SK-MEL-5 (cell line): ENCODE data around the gene HDAC4. TPM values are rescaled to one million over a fixed set of nuclear protein-coding genes. Genes with fewer than 3 reads are reported as not detected.
"Not testable (repeated sequence)": the region's sequence is repeated elsewhere in the genome, so short reads cannot be mapped to it uniquely, and the experiment has no call there.

Experiments
- DNase-seq: peaks from one replicate; pipeline ENCODE4 v3.0.0-alpha.2; 2016; ENCODE audit warnings: low read depth, low spot score
- in situ Hi-C: cut with HindIII; loops from 2 replicates; pipeline ENCODE4 v1.10.0; 2016; ENCODE audit warnings: low sequenced_read_pairs, high pct_unique_total_duplicates, low pct_unique_long_range_greater_than_20kb
- total RNA-seq: library from RNA; depleted of rRNA; stranded (reverse); fragments of >200 nt; shearing (Covaris generic); gene quantifications from 2 replicates; pipeline ENCODE4 v1.2.3, GENCODE V29; 2014

Gene HDAC4
- total RNA-seq, 1 experiment from 2014 or later, result 14.1 TPM

DNA sequence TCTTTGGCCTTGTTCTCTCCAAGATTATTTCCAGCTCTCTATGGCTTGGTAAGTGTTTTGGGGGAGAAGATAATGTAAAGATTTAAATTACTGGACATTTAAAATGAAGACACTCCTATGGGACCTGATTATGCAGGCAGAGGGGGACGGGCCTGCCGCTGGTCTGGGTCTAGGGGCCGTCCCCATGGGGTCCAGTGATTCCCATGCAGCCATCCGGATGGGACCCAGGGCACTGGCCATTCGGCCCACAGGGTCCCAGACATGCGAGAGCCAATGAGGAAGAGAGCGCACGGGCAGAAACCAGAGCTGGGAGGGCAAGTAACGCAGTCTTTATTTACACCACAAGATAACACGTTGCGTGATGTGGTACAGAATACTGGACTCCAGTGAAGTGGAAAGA is 353.0 kb downstream of the HDAC4 start:
- DNase-seq, result no peak
- in situ Hi-C loops, result no loop called here

DNA sequence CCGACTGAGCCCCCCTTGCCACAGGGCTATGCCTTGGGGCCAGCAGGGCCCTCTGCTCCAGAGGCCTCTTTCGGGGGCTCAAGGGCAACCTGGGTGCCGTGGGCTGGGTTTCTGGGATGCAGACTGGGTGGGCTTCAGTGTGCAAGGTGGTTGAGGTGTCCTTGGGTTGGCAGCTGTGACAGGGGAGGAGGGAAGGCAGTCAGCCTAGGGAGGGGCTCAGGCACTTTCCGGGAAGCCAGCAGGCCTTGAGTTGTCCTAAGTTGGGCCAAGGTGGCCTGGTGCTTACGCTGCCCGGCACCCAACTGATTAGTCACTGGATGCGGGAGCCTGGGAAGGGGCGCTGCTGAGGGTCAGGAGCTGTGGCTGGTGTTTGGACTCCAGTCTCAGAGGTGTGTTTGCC is 353.4 kb downstream of the HDAC4 start:
- in situ Hi-C loops, result no loop called here
- no peak for DNase-seq

DNA sequence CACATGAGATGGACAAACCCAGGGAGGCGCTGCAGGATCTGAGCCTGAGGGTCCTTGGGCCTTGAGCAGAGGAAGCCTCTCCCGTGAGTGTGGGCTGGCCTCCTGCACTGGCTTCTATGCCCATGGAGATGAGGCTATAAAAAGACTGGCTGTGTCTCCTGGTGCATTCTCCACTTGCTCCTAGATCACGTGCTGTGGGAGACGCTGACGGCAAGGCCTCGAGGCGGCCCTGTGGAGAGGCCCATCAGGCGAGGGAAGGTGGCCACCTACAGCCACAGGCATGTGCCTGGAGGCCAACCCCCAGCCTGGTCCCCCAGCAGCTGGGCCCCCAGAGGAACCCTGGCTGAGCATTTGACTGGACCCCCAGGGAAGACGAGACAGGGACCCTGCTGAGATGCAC is 354.0 kb downstream of the HDAC4 start:
- in situ Hi-C loops, result no loop called here
- no peak for DNase-seq

DNA sequence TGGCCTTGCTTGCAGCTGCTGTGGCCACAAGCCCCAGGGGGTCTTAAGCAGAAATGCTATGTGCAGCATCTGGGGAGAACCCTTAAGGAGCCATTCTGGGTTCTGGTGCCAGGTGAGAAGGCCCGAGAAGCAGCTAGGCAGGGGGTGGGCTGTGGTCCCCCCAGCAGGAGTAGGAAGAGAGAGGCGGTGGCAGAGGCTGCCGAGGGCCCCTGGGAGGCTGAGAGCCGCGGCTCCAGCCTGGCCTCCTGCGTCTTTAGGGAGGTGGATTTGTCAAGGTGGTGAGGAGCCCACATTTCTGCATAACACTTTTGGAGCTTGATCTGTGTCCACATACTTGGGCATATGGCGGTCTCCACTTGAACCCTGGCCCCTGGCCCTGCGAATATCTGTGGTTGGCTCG is 356.5 kb downstream of the HDAC4 start:
- no peak for DNase-seq
- in situ Hi-C loops, result no loop called here

DNA sequence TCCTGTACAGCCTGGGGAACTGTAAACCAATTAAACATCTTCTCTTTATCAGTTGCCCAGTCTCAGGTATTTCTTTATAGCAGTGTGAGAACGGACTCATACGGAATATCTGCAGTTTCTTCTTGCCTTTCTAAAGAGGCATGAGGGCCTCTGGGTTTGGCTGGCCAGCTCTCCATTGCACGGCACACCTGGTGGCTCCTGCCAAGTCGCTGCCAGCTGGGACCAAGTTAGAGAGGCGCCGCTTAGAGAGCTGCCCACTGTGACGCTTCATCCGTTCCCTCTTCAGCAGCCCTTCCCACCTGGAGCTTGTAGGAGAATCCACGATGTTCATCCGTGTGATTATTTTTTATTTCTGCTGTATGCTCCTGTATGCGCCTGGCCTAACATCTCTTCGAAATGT is 357.5 kb downstream of the HDAC4 start:
- DNase-seq, result no peak
- in situ Hi-C loops, result no loop called here

DNA sequence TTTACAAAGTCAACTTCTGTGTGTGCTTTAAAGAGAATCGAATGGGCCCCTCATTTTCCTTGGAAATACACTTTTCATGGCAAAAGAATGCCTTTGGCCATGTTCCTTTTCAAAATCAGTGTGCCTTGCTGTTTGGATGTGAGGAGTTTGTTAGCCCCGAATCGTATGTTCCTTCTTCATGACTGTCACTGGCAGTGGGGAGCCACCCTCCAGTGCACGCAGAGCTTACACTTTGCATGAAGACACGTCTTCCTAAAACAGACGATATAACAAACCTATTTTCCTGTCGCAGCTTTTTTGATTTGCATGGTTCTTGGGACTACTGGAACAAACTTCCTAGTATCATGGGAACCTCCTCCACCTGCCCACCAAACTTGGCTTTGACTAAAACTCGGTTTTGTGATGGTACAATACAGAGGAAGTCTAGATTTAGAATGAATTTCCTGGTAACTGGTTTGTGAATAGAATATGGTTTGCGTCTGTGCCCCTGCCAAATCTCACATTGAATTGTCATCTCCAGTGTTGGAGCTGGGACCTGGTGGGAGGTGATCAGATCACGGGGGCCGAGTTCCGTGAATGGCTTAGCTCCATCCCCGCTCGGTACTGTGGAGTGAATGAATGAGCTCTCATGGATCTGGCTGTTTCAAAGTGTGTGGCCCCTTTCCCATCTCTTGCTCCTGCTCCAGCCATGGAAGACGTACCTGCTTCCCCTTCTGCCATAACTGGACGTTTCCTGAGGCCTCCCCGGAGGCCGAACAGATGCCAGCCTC is 358.1 kb downstream of the HDAC4 start:
- in situ Hi-C loops, result no loop called here
- no peak for DNase-seq

DNA sequence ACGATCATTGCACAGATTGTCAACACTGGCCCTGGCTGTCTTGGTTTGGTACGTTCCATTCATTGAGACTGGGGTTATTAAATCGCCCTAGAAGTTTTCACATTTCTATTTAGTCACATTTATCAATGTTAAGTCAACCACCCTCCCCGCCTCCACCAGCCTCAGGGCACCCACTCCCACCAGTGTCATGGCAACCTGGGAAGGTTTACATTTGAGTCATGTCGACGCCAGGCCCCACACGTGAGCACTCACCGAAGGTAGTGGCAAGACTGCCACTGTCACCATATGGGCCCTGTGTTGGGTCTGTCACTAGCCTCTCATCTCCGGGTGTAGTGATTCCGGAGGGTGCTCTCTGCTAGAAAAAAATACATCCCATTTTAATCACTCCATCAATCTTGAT is 358.8 kb downstream of the HDAC4 start:
- DNase-seq, result no peak
- in situ Hi-C loops, result no loop called here

DNA sequence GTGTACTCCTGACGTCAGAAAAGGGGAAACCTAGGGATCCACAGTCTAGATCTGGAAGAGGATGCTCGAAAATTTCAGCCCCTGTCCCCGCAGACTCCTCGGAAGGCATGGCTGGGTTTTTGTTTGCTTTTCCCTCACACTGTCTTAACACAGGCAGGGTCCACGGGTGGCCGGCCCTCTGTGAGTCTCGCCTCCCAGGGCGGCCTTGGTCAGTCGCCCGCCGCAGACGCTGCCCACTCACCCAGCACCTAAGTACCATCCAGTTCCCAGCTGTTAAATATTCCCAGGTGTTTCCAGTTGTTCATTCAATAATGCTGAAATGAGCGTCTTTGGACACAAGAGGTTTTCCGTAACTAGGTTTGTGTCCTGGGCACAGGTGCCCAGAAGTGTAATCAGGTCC is 359.8 kb downstream of the HDAC4 start:
- DNase-seq, result no peak
- in situ Hi-C loops, result no loop called here

DNA sequence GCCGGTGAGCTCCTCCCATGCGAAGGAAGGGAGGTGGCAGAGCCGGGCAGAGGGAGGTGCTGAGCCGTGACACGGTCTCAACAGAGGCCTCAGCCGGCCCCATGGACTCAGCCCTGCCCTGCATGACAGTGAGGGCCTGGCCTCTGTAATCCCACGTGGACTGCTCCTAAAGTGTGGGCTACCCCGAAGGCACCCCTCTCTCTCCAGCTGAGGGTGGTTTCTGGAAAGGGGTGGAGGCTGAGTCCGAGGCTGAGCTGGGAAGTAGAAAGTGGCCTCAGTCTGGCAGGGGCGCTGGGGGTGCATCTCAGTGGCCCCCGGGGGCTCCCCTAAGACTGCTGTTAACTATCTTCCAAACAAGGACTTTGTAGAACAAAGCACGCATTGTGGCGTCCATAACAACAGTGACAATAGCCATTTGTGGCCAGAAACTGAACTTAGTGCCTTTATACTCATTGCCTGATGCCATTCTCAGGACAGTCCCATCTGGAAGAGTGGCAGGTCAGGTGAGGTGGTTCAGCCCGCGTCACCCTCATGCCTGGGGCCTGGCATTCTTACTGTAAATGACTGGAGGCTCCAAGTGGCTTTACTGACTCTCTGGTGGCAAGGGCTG is 360.6 kb downstream of the HDAC4 start:
- in situ Hi-C loops, result no loop called here
- peak; percentile 20 for DNase-seq

DNA sequence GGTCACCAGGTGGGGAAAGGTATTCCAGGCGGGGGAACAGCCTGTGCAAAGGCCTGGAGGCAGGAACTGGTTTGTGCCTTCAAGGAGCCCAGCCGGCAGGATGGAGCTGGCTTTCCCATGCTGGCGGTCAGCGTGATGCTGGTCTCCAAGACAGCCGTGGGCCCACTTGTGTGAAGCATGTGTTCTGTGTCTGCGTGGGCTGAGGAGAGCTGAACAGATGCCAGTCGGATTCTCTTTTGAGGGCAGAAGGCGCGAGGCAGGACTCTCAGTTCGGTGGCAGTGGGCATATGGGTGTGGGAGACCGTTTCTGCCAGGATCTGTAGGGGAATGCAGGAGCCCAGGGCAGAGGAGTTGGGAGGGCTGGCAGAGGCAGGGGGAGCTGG is 361.4 kb downstream of the HDAC4 start:
- in situ Hi-C loops, result no loop called here
- no peak for DNase-seq

DNA sequence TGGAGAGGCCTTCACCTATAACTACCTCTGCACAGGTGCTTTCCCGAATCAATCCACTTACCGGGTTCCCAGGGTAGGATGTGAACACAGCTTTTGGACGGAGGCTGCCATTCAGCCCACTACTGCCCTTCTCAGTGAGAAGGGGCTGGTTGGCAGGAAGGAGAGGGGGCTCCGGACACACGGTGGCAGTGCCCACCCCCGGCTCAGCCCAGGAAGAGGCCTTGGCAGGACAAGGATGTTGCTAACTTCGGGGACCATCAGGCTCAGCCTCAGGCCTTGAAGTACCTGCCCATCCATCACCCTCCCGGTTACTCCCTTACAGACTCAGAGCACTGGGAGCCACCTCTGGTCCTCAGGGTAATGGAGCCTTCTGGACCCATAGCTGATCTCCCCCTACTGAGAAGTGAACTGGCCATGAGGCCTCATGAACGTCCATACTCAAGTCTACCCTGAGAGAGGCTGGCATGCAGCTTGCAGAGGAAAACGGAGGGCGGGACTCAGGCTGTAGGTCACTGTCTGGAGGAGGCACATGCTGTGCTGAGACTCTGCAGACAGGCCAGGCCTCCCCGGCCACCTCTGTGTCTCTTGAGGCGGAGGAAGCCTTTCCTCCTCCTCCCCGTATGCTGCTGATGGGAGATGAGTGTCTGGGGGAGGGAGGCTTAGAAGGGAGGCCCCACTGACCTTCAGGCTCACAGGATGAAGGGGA is 361.9 kb downstream of the HDAC4 start:
- in situ Hi-C loops, result no loop called here
- DNase-seq, result no peak

DNA sequence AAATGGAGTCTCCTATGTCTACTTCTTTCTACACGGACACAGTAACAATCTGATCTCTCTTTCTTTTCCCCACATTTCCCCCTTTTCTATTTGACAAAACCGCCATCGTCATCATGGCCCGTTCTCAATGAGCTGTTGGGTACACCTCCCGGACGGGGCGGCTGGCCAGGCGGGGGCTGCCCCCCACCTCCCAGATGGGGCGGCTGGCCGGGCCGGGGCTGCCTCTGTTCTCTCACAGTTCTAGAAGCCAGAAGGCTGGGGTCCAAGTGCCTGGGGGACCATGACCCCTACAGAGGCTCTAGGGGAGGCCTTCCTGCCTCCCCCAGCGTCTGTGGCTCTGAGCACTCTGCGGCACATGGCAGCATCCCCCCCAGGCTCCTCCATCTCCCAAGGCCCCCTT is 362.5 kb downstream of the HDAC4 start:
- in situ Hi-C loops, result not testable (repeated sequence)

DNA sequence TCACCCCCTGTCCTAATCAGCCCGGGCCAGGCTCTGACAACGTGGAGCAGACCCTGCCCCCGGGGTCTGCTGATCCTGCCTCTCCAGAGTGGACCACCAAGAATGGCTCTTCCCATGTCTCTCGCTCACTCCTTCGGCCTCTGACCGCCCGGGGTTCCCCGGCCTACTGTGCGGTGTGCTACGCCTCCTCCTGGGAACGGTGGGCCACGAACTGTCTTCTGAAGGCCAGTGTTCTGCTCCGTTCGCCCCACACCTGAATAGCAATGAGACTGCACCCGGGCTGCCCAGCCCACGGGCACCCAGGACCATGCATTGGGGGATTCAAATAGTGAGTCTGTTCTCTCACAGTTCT is 363.3 kb downstream of the HDAC4 start:
- DNase-seq, result no peak
- in situ Hi-C loops, result no loop called here

More for the DNA sequence above, 362.5 kb downstream of the HDAC4 start:
- DNase-seq, result not testable (repeated sequence)

DNA sequence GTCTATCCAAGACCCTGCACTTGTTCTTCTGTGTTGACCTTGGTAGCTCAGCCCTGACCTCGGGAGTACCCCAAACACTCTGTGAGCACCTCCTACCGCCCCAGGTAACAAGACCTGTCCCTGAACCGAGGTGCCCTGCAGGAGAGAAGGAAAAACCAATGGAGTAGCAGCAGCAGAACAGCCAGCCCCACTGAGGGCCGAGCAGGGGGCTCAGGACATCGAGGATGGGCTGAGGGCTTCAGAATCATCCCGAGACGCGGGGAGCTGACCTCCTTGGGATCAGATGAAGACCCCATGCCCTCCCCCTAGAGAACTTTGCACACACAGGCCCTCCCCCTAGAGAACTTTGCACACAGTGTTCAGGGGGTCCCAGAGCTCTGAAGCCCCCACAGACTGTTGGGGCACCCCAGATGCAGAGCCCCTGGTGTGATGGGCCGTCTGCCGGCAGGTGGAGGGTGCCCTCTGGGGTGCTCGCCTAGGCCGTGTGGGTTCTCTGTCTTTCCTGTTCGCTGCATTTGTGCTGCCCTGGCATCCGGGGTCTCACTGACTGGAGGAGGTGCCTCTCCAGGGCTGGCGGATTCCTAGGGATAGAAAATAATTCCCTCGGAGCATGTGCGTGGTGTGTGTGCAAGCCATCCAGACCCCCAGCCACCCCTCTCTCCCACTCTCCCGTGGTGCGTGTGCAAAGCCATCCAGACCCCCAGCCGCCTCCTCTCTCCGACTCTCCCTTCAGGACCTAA is 363.8 kb downstream of the HDAC4 start:
- no peak for DNase-seq
- in situ Hi-C loops, result no loop called here

DNA sequence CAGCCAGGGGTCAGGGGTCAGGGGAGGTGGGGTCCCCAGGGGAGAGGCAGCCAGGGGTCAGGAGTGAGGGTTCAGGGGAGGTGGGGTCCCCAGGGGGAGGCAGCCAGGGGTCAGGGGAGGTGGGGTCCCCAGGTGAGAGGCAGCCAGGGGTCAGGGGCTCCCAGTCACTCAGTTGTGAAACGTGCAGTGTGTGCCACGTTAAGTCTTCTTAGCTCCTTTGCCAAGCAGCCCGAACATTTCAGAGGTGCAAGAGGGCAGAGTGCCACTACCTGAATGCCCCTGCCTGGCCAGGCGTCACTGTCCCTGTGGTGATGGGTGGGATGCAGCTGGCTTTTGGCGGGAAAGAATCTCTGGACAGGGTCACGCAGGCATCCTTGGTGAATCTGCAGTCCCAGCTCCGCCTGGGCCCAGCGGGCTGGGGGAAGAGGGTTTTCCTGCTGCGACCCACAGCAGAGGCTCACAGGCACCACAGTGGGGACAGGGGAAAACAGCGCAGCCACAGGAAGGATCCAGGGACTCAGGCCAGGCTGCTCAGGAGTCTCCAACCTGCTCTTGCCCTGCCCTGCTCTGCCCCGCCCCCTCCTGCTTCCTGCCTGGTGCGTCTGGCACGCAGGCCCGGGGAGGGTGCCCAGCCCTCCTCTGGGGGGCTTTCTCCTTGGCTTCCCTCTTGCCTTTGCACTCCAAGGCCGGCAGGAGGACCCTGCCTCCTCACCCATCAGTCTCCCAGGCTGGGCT is 364.7 kb downstream of the HDAC4 start:
- no peak for DNase-seq
- in situ Hi-C loops, result no loop called here

DNA sequence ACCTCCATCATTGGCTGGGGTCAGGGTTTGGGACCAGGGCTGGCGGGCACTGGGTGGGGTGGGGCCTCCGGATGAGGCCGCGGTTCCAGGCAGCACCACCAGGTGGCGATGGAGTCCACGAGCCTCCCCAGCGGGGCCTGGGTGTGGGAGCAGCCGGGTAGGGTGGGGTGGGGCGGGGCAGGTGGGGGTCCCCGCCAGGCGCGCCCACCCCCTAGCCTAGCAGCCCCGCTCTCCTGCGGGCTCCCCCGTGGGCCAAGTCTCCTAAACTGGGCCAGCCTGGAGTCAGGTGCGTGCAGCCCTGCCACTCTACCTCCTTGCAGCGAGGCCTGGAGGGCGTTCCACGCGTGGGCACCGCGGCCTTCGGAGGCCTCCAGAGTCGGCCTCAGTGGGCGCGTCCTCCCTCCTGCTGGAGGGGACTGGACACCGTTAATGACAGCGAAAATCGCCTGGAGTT is 365.4 kb downstream of the HDAC4 start:
- DNase-seq, result peak; percentile 47
- in situ Hi-C loops, result no loop called here

DNA sequence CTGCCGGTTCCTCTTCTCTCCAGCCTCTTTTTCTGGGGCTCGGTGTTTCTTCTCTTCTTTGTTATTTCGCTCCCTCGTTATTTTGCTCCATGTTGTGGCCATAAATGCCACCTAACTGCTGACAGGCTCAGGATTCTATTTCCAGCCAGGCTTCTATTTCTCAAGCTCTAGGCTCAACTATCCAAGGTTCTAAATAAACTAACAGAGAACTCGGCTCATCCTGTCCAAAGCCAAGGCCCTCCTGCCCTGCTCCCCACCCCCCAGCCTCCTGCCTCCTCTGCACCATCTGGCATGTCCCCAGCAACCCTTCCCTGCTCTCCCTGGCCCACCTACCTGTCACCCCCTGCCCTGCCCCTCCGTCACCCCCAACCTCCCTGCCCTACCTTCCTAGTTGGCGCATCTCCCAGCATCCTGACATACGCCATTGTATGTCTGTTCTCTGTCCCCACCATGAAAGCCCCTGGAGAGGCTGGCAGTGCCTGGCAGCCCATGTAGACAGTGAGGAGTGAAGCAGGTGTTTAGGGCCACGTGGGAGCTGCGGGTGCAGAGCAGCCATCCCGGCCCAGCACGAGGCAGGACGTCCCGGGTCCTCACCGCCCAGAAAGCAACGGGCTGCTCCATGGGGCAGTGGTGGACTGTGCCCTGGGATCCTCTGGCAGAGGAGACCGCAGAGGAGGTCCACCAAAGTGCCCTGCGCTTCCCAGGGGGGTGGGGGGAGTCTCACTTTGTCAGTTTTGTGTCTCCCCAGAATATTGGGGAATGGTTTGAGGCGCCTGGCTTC is 366.1 kb downstream of the HDAC4 start:
- in situ Hi-C loops, result no loop called here
- no peak for DNase-seq
